Stimulated activated naive B cell treated with anti-CD40 and anti-IgM and Interleukin-4, amounts not matched to agents 10 μg/mL and 1 μg/mL and 100 μg/mL, for 72 hours (primary cell): ENCODE measurements around the gene STYX.
A peak's percentile ranks its signal among the peaks of the same experiment; 100 is the strongest.
"Not testable (repeated sequence)": the region's sequence is repeated elsewhere in the genome, so short reads cannot be mapped to it uniquely, and the experiment has no call there.

Experiments
- ATAC-seq, 2 donors: fragments of 150-1000 bp; cut with Tn5 transposase; replicated peaks; 2 replicates each; pipeline ENCODE4 v1.10.0; 2021; ENCODE audit warnings: moderate library complexity in 1 of 2
- DNase-seq: peaks from one replicate; pipeline ENCODE4 v3.0.0; 2021
- H3K27ac Mint-ChIP-seq: one replicate; pipeline ENCODE4 v1.8.0; 2022; ENCODE audit warnings: mild to moderate bottlenecking, mixed read lengths
- H3K27me3 Mint-ChIP-seq, 2 donors: one replicate each; pipeline ENCODE4 v1.8.0; 2022; ENCODE audit warnings: mixed read lengths in 2 of 2
- H3K36me3 Mint-ChIP-seq, 2 donors: one replicate each; pipeline ENCODE4 v1.8.0; 2022; ENCODE audit warnings: mixed read lengths in 2 of 2, mild to moderate bottlenecking in 1 of 2
- H3K4me1 Mint-ChIP-seq, 2 donors: one replicate each; pipeline ENCODE4 v1.8.0; 2022; ENCODE audit warnings: mixed read lengths in 2 of 2, mild to moderate bottlenecking in 1 of 2
- H3K4me3 Mint-ChIP-seq, 2 donors: one replicate each; pipeline ENCODE4 v1.8.0; 2022; ENCODE audit warnings: mild to moderate bottlenecking in 2 of 2, mixed read lengths in 2 of 2, moderate library complexity in 1 of 2
- H3K9me3 Mint-ChIP-seq, 2 donors: one replicate each; pipeline ENCODE4 v1.8.0; 2022; ENCODE audit warnings: mixed read lengths in 2 of 2, mild to moderate bottlenecking in 1 of 2

The STYX gene

DNA sequence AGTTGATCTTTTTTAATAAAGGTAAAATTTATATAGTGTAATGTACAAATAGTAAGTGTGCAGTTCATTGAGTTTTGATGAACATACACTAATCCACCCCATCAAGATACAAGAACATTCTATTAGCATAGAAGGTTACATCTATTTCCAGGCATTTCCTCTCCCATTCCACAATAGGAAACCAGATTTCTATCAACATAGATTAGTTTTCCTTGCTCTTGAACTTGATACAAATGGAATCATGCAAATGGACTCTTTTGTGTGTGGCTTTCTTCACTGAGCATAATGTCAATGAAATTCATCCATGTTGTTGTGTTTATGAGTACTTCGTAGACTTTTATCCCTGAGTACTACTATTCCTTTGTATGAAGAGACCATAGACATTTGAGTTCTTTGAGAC is 10.8 kb downstream of the STYX start:
- ATAC-seq = no peak
- H3K4me3 Mint-ChIP-seq = no peak overlapping the region

GRCh38 chr14:52741865-52742264 is 11.9 kb downstream of the STYX start:
- Mint-ChIP-seq H3K4me1 (peaks cover 19 to 27% of the 10 kb centered on the region in 2 donors), H3K27ac (peak overlapping the region; percentile 84), H3K9me3 (peaks cover 0 to 1% of the 10 kb centered on the region in 2 donors), H3K36me3 (peaks cover 17 to 21% of the 10 kb centered on the region in 2 donors), H3K27me3 (no peaks in the 10 kb centered on the region), H3K4me3 (peak overlapping the region; percentile 36 to 61)
- DNase-seq (no peak), ATAC-seq (peak; percentile 5 to 42)

More for the DNA sequence above, 10.8 kb downstream of the STYX start:
- peaks cover 0 to 1% of the 10 kb centered on the region in 2 donors for H3K9me3 Mint-ChIP-seq
- H3K36me3 Mint-ChIP-seq = peaks cover 17 to 24% of the 10 kb centered on the region in 2 donors
- H3K27ac Mint-ChIP-seq = no peak overlapping the region
- peaks cover 23 to 37% of the 10 kb centered on the region in 2 donors for H3K4me1 Mint-ChIP-seq
- no peaks in the 10 kb centered on the region for H3K27me3 Mint-ChIP-seq
- DNase-seq = no peak

GRCh38 chr14:52748647-52749292 is 18.8 kb downstream of the STYX start:
- Mint-ChIP-seq H3K9me3 (no peaks in the 10 kb centered on the region), H3K4me1 (no peaks in the 10 kb centered on the region), H3K27me3 (no peaks in the 10 kb centered on the region), H3K27ac (no peak overlapping the region), H3K4me3 (no peak overlapping the region), H3K36me3 (peaks cover 6 to 10% of the 10 kb centered on the region in 2 donors)
- DNase-seq = no peak
- no peak for ATAC-seq

DNA sequence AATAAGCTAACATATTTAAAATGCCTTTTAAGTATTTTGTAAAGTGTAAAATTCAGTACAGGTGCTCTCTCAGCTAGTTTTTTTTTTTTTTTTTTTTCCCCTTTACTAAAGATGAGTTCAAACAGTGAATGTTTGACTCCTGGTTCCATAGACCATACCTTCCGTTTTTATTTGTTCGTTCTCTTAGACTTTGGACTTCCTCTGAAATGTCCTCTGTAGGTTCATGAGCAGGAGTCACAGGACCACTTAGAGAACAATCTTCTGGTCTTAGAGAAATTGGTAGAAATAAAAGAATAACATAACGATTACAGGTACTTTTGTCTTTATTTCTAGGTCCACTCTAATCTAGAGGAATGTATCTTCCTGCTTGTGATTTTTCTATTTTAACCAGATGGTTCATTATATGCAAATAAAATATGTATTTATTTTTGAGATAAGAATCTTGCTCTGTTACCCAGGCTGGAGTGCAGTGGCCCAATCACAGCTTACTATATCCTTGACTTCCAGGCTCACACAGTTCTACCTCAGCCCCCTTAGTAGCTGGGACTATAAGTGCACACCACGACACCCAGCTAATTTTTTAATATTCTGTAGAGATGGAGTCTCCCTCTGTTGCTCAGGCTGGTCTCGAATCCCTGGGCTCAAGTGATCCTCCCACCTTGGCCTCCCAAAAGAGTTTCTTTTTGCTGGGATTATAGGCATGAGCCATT is 25.8 kb downstream of the STYX start:
- no peaks in the 10 kb centered on the region for H3K9me3 Mint-ChIP-seq
- DNase-seq (no peak), ATAC-seq (no peak)
- no peaks in the 10 kb centered on the region for H3K27me3 Mint-ChIP-seq
- H3K4me3 Mint-ChIP-seq = no peak overlapping the region
- no peaks in the 10 kb centered on the region for H3K4me1 Mint-ChIP-seq
- peaks cover 2 to 4% of the 10 kb centered on the region in 2 donors for H3K36me3 Mint-ChIP-seq
- H3K27ac Mint-ChIP-seq = no peak overlapping the region

DNA sequence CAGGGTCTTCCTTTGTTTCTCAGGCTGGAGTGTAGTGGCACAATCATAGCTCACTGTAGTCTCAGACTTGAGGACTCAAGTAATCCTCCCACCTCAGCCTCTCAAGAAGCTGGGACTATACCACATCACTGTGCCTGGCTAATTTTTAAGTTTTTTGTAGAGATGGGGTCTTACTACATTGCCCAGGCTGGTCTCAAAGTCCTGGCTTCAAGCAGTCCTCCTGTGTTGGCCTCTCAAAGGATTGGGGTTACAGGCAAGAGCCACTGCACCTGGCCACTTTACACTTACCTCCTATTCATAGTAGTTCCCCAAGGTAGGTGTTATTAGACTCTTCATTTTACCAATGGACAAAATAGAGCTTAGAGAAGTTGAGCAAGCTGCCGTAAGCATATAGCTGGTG is 29.2 kb downstream of the STYX start:
- Mint-ChIP-seq H3K27me3 (no peaks in the 10 kb centered on the region), H3K4me1 (peaks cover 3 to 7% of the 10 kb centered on the region in 2 donors), H3K27ac (no peak overlapping the region), H3K9me3 (no peaks in the 10 kb centered on the region), H3K4me3 (no peak overlapping the region), H3K36me3 (peaks cover 8 to 19% of the 10 kb centered on the region in 2 donors)
- DNase-seq = no peak
- ATAC-seq = no peak

GRCh38 chr14:52762923-52763322 is 33.0 kb downstream of the STYX start:
- peaks cover 17 to 26% of the 10 kb centered on the region in 2 donors for H3K36me3 Mint-ChIP-seq
- not testable (repeated sequence) for ATAC-seq, H3K27me3 Mint-ChIP-seq, H3K27ac Mint-ChIP-seq, DNase-seq, H3K4me3 Mint-ChIP-seq, H3K4me1 Mint-ChIP-seq, H3K9me3 Mint-ChIP-seq

- Mint-ChIP-seq H3K36me3 (peaks cover 24 to 38% of the 10 kb centered on the region in 2 donors), H3K4me3 (no peak overlapping the region), H3K9me3 (no peaks in the 10 kb centered on the region), H3K4me1 (peaks cover 5 to 7% of the 10 kb centered on the region in 2 donors), H3K27ac (no peak overlapping the region), H3K27me3 (no peaks in the 10 kb centered on the region)
- ATAC-seq (no peak), DNase-seq (no peak)
These were observed 37.3 kb downstream of the STYX start for GRCh38 chr14:52767058-52767833.

DNA sequence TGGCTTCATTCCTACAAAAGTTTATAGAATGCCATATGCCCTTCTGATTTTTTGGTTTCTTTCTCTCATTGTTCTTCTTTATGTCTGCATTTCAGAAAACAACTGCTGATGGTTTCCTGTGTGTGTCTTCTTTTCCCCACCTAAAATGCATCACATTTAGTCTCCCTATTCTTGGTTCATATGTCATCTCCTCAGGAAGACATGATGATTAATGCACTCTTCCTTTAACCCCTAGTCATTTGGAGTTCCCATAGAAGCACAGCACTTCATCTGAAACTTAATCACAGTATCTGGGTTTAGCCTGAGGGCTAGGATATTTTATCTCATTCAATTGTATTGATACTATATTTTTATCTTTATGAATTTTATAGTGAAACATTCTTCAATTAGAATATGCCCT is 39.9 kb downstream of the STYX start:
- no peaks in the 10 kb centered on the region for H3K4me1 Mint-ChIP-seq
- H3K36me3 Mint-ChIP-seq = peaks cover 29 to 39% of the 10 kb centered on the region in 2 donors
- H3K27ac Mint-ChIP-seq = no peak overlapping the region
- no peaks in the 10 kb centered on the region for H3K9me3 Mint-ChIP-seq
- ATAC-seq (no peak), DNase-seq (no peak)
- H3K27me3 Mint-ChIP-seq = no peaks in the 10 kb centered on the region
- H3K4me3 Mint-ChIP-seq = no peak overlapping the region

- Mint-ChIP-seq H3K36me3 (peaks cover 17 to 20% of the 10 kb centered on the region in 2 donors), H3K4me3 (no peak overlapping the region), H3K27ac (no peak overlapping the region), H3K27me3 (no peaks in the 10 kb centered on the region), H3K9me3 (no peaks in the 10 kb centered on the region), H3K4me1 (no peaks in the 10 kb centered on the region)
- no peak for DNase-seq
- no peak for ATAC-seq
These were observed 46.9 kb downstream of the STYX start for GRCh38 chr14:52776816-52777215.

GRCh38 chr14:52778702-52779101 is 48.7 kb downstream of the STYX start:
- Mint-ChIP-seq H3K4me1 (no peaks in the 10 kb centered on the region), H3K36me3 (peaks cover 9 to 14% of the 10 kb centered on the region in 2 donors), H3K27me3 (no peaks in the 10 kb centered on the region), H3K4me3 (no peak overlapping the region), H3K9me3 (no peaks in the 10 kb centered on the region), H3K27ac (no peak overlapping the region)
- ATAC-seq = no peak
- DNase-seq = no peak

DNA sequence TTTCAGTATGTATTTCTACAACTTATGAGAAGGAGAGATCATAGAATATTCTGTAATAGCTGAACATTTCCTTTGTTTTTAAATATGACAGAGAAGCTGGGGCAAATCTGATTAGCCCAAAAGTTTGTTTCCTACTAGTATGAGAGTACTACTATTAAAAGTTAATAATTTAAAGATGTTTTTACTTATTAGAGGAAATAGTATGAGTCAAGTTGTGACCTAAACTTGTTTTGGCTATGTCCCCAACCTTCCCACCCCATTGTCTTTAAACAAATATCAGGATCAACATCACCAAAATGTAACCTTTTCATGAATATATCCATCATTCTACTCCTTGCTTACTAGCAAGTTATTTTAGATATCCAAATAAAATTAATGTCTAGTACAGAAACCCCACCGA is 50.9 kb downstream of the STYX start:
- H3K27ac Mint-ChIP-seq = no peak overlapping the region
- no peak for ATAC-seq
- H3K27me3 Mint-ChIP-seq = no peaks in the 10 kb centered on the region
- H3K4me1 Mint-ChIP-seq = no peaks in the 10 kb centered on the region
- no peak overlapping the region for H3K4me3 Mint-ChIP-seq
- peaks cover 0 to 2% of the 10 kb centered on the region in 2 donors for H3K36me3 Mint-ChIP-seq
- H3K9me3 Mint-ChIP-seq = no peaks in the 10 kb centered on the region
- DNase-seq = no peak

GRCh38 chr14:52781629-52782028 is 51.7 kb downstream of the STYX start:
- Mint-ChIP-seq H3K4me3 (no peak overlapping the region), H3K9me3 (no peaks in the 10 kb centered on the region), H3K4me1 (no peaks in the 10 kb centered on the region), H3K27me3 (no peaks in the 10 kb centered on the region), H3K36me3 (peaks cover 0 to 2% of the 10 kb centered on the region in 2 donors), H3K27ac (no peak overlapping the region)
- no peak for ATAC-seq
- no peak for DNase-seq

DNA sequence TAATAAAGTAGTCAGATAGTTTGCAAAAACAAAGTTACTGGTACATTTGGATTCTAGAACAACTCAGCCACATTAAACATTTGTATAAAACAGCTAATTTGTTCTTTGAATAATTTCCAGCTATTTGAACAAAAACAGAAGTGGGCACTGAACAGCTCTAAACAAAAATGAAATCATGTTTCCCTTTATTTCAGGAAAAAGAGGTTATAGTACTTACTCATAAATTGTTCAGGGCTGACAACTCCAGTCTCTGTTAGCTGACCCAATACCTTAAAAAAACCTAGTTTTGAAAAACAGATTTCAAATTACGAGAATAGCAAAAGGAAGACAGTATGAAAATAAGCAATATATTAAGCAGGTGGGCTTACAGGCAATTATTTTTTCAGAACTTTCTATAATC is 53.2 kb downstream of the STYX start:
- H3K9me3 Mint-ChIP-seq = no peaks in the 10 kb centered on the region
- no peak for ATAC-seq
- H3K36me3 Mint-ChIP-seq = peaks cover 0 to 2% of the 10 kb centered on the region in 2 donors
- H3K27me3 Mint-ChIP-seq = no peaks in the 10 kb centered on the region
- no peaks in the 10 kb centered on the region for H3K4me1 Mint-ChIP-seq
- no peak for DNase-seq
- no peak overlapping the region for H3K4me3 Mint-ChIP-seq
- no peak overlapping the region for H3K27ac Mint-ChIP-seq

DNA sequence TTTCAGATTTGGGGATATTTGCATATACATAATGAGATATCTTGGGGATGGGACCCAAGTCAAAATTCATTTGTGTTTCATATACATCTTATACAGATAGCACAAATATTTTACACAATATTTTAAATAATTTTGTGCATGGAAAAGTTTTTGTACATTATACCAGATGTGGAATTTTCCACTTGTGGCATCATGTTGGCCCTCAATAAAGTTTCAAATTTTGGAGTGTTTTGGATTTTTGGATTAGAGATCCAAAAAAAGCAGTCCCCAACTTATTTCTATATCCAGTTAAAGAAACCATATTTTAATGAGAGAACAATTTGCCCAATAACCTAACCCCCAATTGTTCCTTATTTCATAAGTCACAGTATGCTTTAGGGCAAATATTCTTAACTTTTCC is 56.9 kb downstream of the STYX start:
- DNase-seq = no peak
- H3K27ac Mint-ChIP-seq = no peak overlapping the region
- no peak overlapping the region for H3K4me3 Mint-ChIP-seq
- peaks cover 0 to 2% of the 10 kb centered on the region in 2 donors for H3K36me3 Mint-ChIP-seq
- peaks cover 10 to 22% of the 10 kb centered on the region in 2 donors for H3K4me1 Mint-ChIP-seq
- ATAC-seq = no peak
- H3K9me3 Mint-ChIP-seq = no peaks in the 10 kb centered on the region
- no peaks in the 10 kb centered on the region for H3K27me3 Mint-ChIP-seq
